Naive thymus-derived CD4-positive, alpha-beta T cell (primary cell): ENCODE measurements around the gene C3orf18. TPM values are rescaled to one million over a fixed set of nuclear protein-coding genes. Genes with fewer than 3 reads are reported as not detected.
"Not testable (repeated sequence)": the region's sequence is repeated elsewhere in the genome, so short reads cannot be mapped to it uniquely, and the experiment has no call there.

ENCODE experiments used
- ATAC-seq: fragments of 150-1000 bp; cut with Tn5 transposase; 2 replicates; pipeline ENCODE4 v1.10.0; 2021; ENCODE audit warnings: mild to moderate bottlenecking, moderate library complexity
- CTCF ChIA-PET: fragments of 350-600 bp; sonication (Branson Sonifier 250); formaldehyde crosslinking; loops from one replicate; lab custom pipeline; 2021; ENCODE audit warnings: antibody characterized with exemption; lab: Charles Lee
- POLR2A ChIA-PET: fragments of 350-600 bp; sonication (Branson Sonifier 250); formaldehyde crosslinking; loops from one replicate; lab custom pipeline; 2021; ENCODE audit warnings: antibody characterized with exemption, inconsistent platforms; lab: Charles Lee
- DNase-seq, 9 donors: peaks; one replicate each; pipeline versions ENCODE4 v3.0.0 to v3.0.0-alpha.2; 2020 to 2022; ENCODE audit warnings: mixed read lengths in 1 of 9
- H3K27ac ChIP-seq: one replicate; pipeline ENCODE4 v1.7.0; 2013; ENCODE audit warnings: mild to moderate bottlenecking, low read depth, low read length, moderate library complexity
- H3K27me3 ChIP-seq, 2 donors: one replicate each; pipeline ENCODE4 v1.7.0; 2013; ENCODE audit warnings: low read length in 2 of 2, mild to moderate bottlenecking in 2 of 2, moderate library complexity in 2 of 2; ENCODE audit not compliant: control insufficient read depth in 2 of 2, insufficient read depth in 2 of 2
- H3K36me3 ChIP-seq, 3 experiments: 1 replicate in 2 of 3; 2 replicates in 1 of 3; pipeline ENCODE4 v1.7.0; 2013; ENCODE audit warnings: low read length in 3 of 3, mild to moderate bottlenecking in 3 of 3, moderate library complexity in 1 of 3; ENCODE audit not compliant: insufficient read depth in 3 of 3, control insufficient read depth in 2 of 3
- H3K4me1 ChIP-seq, 2 donors: one replicate each; pipeline ENCODE4 v1.7.0; 2013; ENCODE audit warnings: low read length in 2 of 2, mild to moderate bottlenecking in 2 of 2, moderate library complexity in 1 of 2; ENCODE audit not compliant: control insufficient read depth in 2 of 2, insufficient read depth in 2 of 2
- H3K4me3 ChIP-seq: 2 replicates; pipeline ENCODE4 v1.7.0; 2013; ENCODE audit warnings: mild to moderate bottlenecking, low read length
- H3K9me3 ChIP-seq, 3 experiments: 1 replicate in 2 of 3; 2 replicates in 1 of 3; pipeline ENCODE4 v1.7.0; 2013; ENCODE audit warnings: low read length in 3 of 3; ENCODE audit not compliant: control insufficient read depth in 2 of 3
- H3K27ac Mint-ChIP-seq, 9 donors: one replicate each; pipeline ENCODE4 v1.8.0; 2020 to 2022; ENCODE audit warnings: mixed read lengths in 9 of 9, mild to moderate bottlenecking in 8 of 9, moderate library complexity in 5 of 9, inconsistent platforms in 2 of 9
- H3K27me3 Mint-ChIP-seq, 5 donors: one replicate each; pipeline ENCODE4 v1.8.0; 2021 to 2022; ENCODE audit warnings: mixed read lengths in 5 of 5, mild to moderate bottlenecking in 1 of 5
- H3K36me3 Mint-ChIP-seq, 5 donors: one replicate each; pipeline ENCODE4 v1.8.0; 2020 to 2022; ENCODE audit warnings: mixed read lengths in 5 of 5, mild to moderate bottlenecking in 3 of 5, inconsistent platforms in 1 of 5
- H3K4me1 Mint-ChIP-seq, 7 donors: one replicate each; pipeline ENCODE4 v1.8.0; 2020 to 2022; ENCODE audit warnings: mixed read lengths in 7 of 7, mild to moderate bottlenecking in 3 of 7, inconsistent platforms in 1 of 7
- H3K4me3 Mint-ChIP-seq, 10 donors: one replicate each; pipeline ENCODE4 v1.8.0; 2020 to 2022; ENCODE audit warnings: mild to moderate bottlenecking in 10 of 10, mixed read lengths in 10 of 10, moderate library complexity in 6 of 10, inconsistent platforms in 2 of 10
- H3K9me3 Mint-ChIP-seq, 11 donors: one replicate each; pipeline ENCODE4 v1.8.0; 2020 to 2022; ENCODE audit warnings: mixed read lengths in 11 of 11, mild to moderate bottlenecking in 4 of 11, inconsistent platforms in 1 of 11, moderate library complexity in 1 of 11
- intact Hi-C, 2 donors: fragments of 100-400 bp; cut with micrococcal nuclease; formaldehyde crosslinking; loops; one replicate each; pipeline ENCODE4 v1.15.1; 2023
- polyA plus RNA-seq, 2 donors: library from polyadenylated mRNA; unstranded; fragments of 300-500 nt; fragmentation: Illumina TruSeq; gene quantifications; one replicate each; pipeline ENCODE4 v1.2.3, GENCODE V29; 2021
- total RNA-seq, 6 experiments: library from RNA in 5 of 6; stranded (reverse) in 5 of 6; gene quantifications; 1 replicate in 5 of 6; 2 replicates in 1 of 6; pipeline ENCODE4 v1.2.3 and lab custom pipeline; 2021 to 2026

The C3orf18 gene
- total and polyA plus RNA-seq, 7 experiments from 2014 or later: 11.1 to 67.5 (median 16.4) TPM

DNA sequence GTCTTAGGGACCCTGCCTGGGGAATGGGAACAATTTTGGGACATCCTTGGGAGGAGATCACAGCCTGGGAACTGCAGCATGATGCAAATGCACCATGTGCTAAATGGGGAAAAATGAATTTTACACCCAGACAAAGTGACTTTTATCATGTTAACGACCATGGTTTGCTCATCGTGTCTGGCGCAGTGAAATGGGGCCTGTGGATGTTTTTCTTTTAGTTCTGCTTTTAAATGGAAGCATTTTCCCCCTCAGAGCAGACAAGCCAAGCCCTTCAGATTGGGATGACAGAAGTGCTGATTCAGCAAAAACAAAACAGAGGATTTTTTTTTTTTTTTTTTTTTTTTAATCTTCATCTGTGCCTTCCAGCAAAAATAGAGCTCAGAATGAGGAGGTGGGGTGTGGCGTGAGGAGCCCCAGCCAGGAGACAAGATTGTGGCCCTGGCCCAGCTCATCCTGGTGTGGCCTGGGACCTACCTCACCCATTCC is 49.8 kb downstream of the C3orf18 start:
- H3K4me1 ChIP-seq: peaks cover 0 to 3% of the 10 kb centered on the region in 2 donors
- no peak overlapping the region for H3K4me3 ChIP-seq
- no peaks in the 10 kb centered on the region for H3K36me3 Mint-ChIP-seq
- H3K36me3 ChIP-seq: no peaks in the 10 kb centered on the region
- CTCF ChIA-PET: interaction anchor here (0.9 to 1.1 kb wide), 2 partner anchors 9 to 24 kb away, joined by 3 to 4 read pairs; no protein-coding TSS in a partner anchor
- peaks cover 5 to 16% (median 12%) of the 10 kb centered on the region in 7 donors for H3K4me1 Mint-ChIP-seq
- intact Hi-C loops: loop anchor here in 1 of 2 donors (5.0 kb wide), 1 partner anchor 35 kb away; no protein-coding TSS in a partner anchor
- POLR2A ChIA-PET: interaction anchor here (1.0 kb wide), 1 partner anchor 54 kb away, joined by 3 read pairs; no protein-coding TSS in a partner anchor
- no peaks in the 10 kb centered on the region for H3K9me3 ChIP-seq
- H3K27me3 ChIP-seq: no peaks in the 10 kb centered on the region
- H3K27ac Mint-ChIP-seq: no peak overlapping the region
- H3K27me3 Mint-ChIP-seq: peaks cover 0 to 48% (median 4%) of the 10 kb centered on the region in 5 donors
- DNase-seq: no peak
- H3K4me3 Mint-ChIP-seq: no peak overlapping the region
- H3K9me3 Mint-ChIP-seq: peaks cover 0 to 3% (median 0%) of the 10 kb centered on the region in 11 donors
- H3K27ac ChIP-seq: no peak overlapping the region
- ATAC-seq: no peak

DNA sequence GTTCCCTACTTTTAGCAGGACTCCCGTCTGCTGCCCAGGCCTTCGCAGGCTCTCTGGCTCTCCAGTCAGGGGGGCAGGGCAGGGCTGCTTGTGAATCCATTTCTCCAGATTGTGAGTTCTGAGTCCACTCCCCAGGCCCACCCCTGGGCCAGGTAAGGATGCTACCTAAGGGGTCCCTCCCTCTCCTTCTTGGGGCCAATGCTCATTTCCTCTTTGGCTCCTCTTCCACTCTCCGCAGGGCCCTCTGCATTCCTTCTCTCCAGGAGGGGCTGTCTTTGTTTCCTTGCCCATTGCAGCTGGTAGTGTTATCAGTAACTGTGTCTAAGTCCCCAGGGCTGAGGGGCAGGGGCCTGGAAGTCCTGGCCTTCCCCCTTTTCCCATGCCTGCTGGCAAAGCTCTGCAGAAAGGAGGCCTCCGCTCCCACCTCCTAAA is 51.1 kb downstream of the C3orf18 start:
- peaks cover 5 to 16% (median 12%) of the 10 kb centered on the region in 7 donors for H3K4me1 Mint-ChIP-seq
- H3K9me3 Mint-ChIP-seq: peaks cover 0 to 4% (median 0%) of the 10 kb centered on the region in 11 donors
- ATAC-seq (no peak), DNase-seq (no peak)
- H3K27me3 Mint-ChIP-seq: peaks cover 0 to 43% (median 4%) of the 10 kb centered on the region in 5 donors
- intact Hi-C loops: loop anchor here in 1 of 2 donors (5.0 kb wide), 1 partner anchor 36 kb away; no protein-coding TSS in a partner anchor
- no peaks in the 10 kb centered on the region for H3K36me3 Mint-ChIP-seq
- Histone ChIP-seq H3K27me3 (no peaks in the 10 kb centered on the region), H3K4me3 (no peak overlapping the region), H3K9me3 (no peaks in the 10 kb centered on the region), H3K27ac (no peak overlapping the region), H3K36me3 (no peaks in the 10 kb centered on the region), H3K4me1 (peaks cover 0 to 3% of the 10 kb centered on the region in 2 donors)
- ChIA-PET CTCF (interaction anchor here (0.7 kb wide), 1 partner anchor 99 kb away, joined by 3 read pairs; no protein-coding TSS in a partner anchor), POLR2A (interaction anchor here (0.6 to 1.0 kb wide), 2 partner anchors 55 to 142 kb away, joined by 3 to 4 read pairs; no protein-coding TSS in a partner anchor)
- peak overlapping the region in 1 of 9 donors; percentile 56 for H3K27ac Mint-ChIP-seq
- peak overlapping the region in 5 of 10 donors; percentile 12 to 54 (median 40) for H3K4me3 Mint-ChIP-seq

DNA sequence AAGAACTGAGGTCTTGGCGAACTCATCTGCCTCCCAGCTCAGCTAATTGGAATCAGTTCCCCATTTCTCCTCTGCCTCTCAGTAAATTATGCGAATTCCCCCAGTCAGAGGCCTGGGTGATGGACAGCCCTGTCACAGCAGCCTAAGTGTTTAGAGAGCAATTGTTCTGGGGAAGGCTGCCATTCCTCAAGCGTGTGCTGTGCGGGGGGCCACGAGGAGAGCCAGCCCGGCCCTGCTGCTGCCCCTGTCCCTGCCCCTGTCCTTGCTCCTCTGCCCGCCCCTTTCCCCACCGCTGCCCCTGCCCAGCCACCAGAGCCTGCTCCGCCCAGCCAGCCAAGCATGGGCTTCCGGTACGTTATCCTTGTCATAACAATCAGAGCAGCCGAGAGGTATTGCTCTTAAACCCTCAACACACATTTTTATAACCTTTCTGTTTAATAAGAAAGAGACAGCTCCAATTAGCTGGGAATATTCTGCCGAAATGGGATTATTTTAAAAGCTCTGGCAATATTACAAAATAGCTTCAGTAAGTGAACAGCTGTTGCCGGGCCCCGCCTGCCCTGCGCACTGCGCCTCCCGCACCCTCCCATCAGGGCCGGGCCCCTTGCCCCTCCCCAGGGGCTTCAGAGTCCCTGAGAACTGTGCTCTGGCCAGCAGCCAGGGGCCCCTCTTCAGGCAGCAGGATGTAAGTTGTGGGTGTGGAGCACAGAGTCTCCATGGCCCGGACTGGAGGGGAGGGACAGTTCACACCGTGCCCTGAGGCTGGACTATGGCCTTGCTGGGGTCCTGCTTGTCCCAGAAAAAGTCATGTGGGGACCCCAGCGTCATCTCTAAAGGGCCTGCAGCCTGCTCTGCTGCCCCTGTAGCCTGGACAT is 51.7 kb downstream of the C3orf18 start:
- H3K27me3 Mint-ChIP-seq: peaks cover 0 to 38% (median 4%) of the 10 kb centered on the region in 5 donors
- POLR2A ChIA-PET: interaction anchor here (0.6 kb wide), 1 partner anchor 143 kb away, joined by 4 read pairs; no protein-coding TSS in a partner anchor
- peaks cover 0 to 3% of the 10 kb centered on the region in 2 donors for H3K4me1 ChIP-seq
- H3K36me3 Mint-ChIP-seq: no peaks in the 10 kb centered on the region
- H3K27me3 ChIP-seq: no peaks in the 10 kb centered on the region
- CTCF ChIA-PET: interaction anchor here (0.8 to 1.2 kb wide), 3 partner anchors 13 to 98 kb away, joined by 3 read pairs; no protein-coding TSS in a partner anchor
- no peaks in the 10 kb centered on the region for H3K36me3 ChIP-seq
- DNase-seq (no peak), ATAC-seq (peak; percentile 60)
- peak overlapping the region in 3 of 10 donors; percentile 25 to 54 (median 40) for H3K4me3 Mint-ChIP-seq
- H3K9me3 ChIP-seq: no peaks in the 10 kb centered on the region
- H3K27ac Mint-ChIP-seq: peak overlapping the region in 1 of 9 donors; percentile 17
- H3K9me3 Mint-ChIP-seq: peaks cover 0 to 4% (median 0%) of the 10 kb centered on the region in 11 donors
- H3K4me1 Mint-ChIP-seq: peaks cover 5 to 16% (median 10%) of the 10 kb centered on the region in 7 donors
- no peak overlapping the region for H3K27ac ChIP-seq
- intact Hi-C loops: loop anchor here in 1 of 2 donors (5.0 kb wide), 1 partner anchor 36 kb away; no protein-coding TSS in a partner anchor
- no peak overlapping the region for H3K4me3 ChIP-seq

DNA sequence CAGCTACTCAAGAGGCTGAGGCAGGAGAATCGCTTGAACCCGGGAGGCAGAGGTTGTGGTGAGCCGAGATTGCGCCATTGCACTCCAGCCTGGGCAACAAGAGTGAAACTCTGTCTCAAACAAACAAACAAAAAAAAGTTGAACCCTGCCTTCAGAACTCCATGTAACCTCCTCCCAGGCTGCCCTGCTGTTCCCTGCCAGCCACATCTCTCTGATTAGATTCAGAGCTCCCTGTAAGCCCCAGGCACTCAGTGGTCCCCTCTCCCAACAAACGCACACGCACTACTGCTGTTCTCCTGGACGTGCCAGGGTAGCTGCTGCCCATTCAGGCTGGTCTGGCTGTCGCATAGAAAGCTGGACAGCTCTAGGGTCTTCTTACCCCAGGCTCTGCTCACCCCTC is 54.6 kb downstream of the C3orf18 start:
- POLR2A ChIA-PET, H3K9me3 Mint-ChIP-seq, DNase-seq, H3K27me3 ChIP-seq, H3K9me3 ChIP-seq, H3K27ac ChIP-seq, intact Hi-C loops, CTCF ChIA-PET, ATAC-seq, H3K27ac Mint-ChIP-seq, H3K36me3 ChIP-seq, H3K36me3 Mint-ChIP-seq, H3K4me1 Mint-ChIP-seq, H3K4me3 ChIP-seq, H3K4me1 ChIP-seq: not testable (repeated sequence)
- Mint-ChIP-seq H3K27me3 (peaks cover 0 to 24% (median 4%) of the 10 kb centered on the region in 5 donors), H3K4me3 (peak overlapping the region in 1 of 10 donors; percentile 61)

DNA sequence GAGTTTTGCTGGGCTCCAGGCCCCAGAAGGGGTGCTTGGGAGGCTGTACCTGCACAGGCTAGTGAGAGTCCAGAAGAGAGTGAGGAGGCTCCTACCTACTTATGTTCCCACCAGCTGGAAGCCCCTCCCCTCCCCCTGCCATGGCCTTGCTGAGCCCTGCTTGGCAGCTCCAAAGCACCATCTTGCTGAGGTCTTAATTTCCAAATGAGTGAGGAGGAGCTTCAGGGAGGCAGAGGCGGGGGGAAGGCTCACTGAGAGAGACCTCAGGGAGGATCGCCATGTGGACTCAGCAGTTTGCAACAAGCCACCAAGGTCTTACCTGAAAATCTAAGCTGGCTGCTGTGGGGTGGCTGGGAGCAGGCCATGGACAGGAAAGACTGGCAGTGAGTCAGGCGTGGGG is 55.4 kb downstream of the C3orf18 start:
- CTCF ChIA-PET: no interaction called here
- Mint-ChIP-seq H3K4me1 (peaks cover 0 to 5% (median 5%) of the 10 kb centered on the region in 7 donors), H3K9me3 (peaks cover 0 to 4% (median 0%) of the 10 kb centered on the region in 11 donors), H3K36me3 (no peaks in the 10 kb centered on the region), H3K27me3 (peaks cover 0 to 24% (median 4%) of the 10 kb centered on the region in 5 donors), H3K4me3 (no peak overlapping the region), H3K27ac (no peak overlapping the region)
- intact Hi-C loops: no loop called here
- Histone ChIP-seq H3K27me3 (no peaks in the 10 kb centered on the region), H3K27ac (no peak overlapping the region), H3K4me1 (no peaks in the 10 kb centered on the region), H3K36me3 (no peaks in the 10 kb centered on the region), H3K9me3 (no peaks in the 10 kb centered on the region), H3K4me3 (no peak overlapping the region)
- no peak for DNase-seq
- POLR2A ChIA-PET: interaction anchor here (1.5 kb wide), 1 partner anchor 147 kb away, joined by 3 read pairs; no protein-coding TSS in a partner anchor
- no peak for ATAC-seq

DNA sequence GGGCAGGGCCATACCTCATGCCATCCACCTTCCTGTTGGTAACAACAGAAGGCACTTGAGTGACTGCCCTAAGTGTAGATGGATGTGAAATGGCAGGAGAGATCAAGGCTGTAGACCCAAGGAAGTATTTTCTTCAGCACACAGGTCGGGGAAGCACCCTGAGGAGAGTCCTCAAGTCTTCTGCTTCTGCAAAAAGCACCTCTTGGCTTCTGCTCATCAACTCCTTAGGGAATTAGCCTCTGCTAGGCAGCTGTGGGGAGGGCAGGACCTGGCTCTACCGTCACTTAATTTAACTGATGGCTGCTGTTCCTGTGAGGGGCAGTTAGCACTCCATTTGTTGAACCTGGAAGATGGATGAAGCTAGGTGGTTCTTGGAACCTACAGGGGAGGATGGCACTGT is 57.2 kb downstream of the C3orf18 start:
- H3K4me1 ChIP-seq: no peaks in the 10 kb centered on the region
- H3K27ac ChIP-seq: no peak overlapping the region
- no peaks in the 10 kb centered on the region for H3K9me3 ChIP-seq
- ATAC-seq: no peak
- DNase-seq: no peak
- H3K27me3 ChIP-seq: no peaks in the 10 kb centered on the region
- Mint-ChIP-seq H3K36me3 (no peaks in the 10 kb centered on the region), H3K27ac (no peak overlapping the region), H3K4me3 (no peak overlapping the region), H3K9me3 (peaks cover 0 to 4% (median 0%) of the 10 kb centered on the region in 11 donors), H3K27me3 (peaks cover 0 to 30% (median 0%) of the 10 kb centered on the region in 5 donors), H3K4me1 (peaks cover 0 to 3% (median 0%) of the 10 kb centered on the region in 7 donors)
- intact Hi-C loops: no loop called here
- CTCF ChIA-PET: interaction anchor here (0.8 to 1.1 kb wide), 2 partner anchors 33 to 77 kb away, joined by 3 read pairs; no protein-coding TSS in a partner anchor
- POLR2A ChIA-PET: no interaction called here
- no peaks in the 10 kb centered on the region for H3K36me3 ChIP-seq
- no peak overlapping the region for H3K4me3 ChIP-seq
